GF-D8 (cell line): ENCODE data around the gene CHRNG.

ENCODE experiments used
- DNase-seq: peaks from one replicate; lab custom pipeline; 2025; lab: John Stamatoyannopoulos, UW

CHRNG gene

GRCh38 chr2:232576995-232577394 is 37.5 kb downstream of the CHRNG start:
- DNase-seq: no peak

GRCh38 chr2:232577841-232578240 is 38.3 kb downstream of the CHRNG start:
- DNase-seq: no peak

- DNase-seq: no peak
These were observed 39.1 kb downstream of the CHRNG start for GRCh38 chr2:232578626-232579025.

- DNase-seq: no peak
These were observed 41.1 kb downstream of the CHRNG start for GRCh38 chr2:232580648-232580981.

DNA sequence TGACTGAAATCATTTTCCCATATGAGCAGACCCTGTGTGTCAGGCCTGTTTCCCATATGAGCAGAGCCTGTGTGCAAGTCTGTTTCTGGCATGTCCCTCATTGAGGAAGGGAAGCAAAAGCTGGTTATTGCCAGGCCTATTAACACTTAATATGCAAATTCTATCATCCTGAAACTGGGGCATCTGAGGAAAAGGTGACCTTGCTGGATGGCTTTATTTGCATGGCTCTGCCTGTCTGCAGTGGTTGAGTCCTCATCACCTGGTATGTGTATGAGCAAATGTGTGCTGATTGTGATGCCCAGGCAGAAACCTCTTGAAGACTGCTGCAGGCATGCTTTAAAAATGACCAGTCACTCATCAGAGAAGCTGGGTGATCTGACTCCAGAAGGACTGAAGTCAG is 42.2 kb downstream of the CHRNG start:
- no peak for DNase-seq

DNA sequence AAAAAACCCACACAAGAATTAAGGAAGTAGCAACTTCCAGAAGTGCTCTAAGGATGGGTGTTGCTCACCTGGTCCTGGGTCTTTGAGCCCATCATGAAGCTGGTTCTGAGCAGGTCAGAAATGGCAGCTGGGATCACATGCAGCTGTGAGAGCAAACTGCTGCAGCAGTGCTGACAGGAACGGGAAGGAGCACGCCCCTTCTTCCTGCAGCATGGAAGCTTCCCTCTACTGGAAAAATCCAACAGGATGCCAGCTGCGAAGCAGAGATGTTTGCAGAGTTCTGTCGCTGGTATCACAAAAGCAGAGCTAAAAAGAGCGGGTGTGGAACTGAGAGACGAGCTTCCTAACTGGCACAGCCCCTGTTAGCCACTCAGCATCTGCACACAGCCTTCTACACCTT is 44.7 kb downstream of the CHRNG start:
- no peak for DNase-seq

DNA sequence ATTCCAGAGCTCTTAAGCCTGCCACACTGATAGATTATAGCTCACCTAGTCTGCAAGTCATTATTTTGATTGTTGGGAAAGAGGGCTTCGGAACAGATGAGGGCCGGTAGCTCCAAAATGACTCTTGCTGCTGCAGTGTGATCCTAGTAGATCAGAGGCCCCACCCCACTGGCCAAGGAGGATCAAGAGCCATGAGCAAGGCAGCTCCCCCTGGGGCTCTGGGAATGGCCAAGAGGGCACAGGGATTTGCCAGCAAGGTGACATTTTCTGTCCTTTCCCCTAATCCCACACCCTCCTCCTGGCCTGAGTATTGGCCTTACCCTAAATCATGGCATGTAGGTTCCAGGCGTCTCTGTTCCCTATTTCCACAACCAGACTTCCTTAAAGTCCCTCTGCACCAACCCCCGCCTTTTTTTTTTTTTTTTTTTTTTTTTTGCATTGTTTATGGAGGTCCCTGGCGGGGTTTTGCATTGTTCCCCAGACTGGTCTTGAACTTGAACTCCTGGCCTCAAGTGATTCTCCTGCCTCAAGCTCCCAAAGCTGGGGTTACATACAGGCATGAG is 47.5 kb downstream of the CHRNG start:
- DNase-seq: no peak

- no peak for DNase-seq
These were observed 48.0 kb downstream of the CHRNG start for GRCh38 chr2:232587512-232587911.

- no peak for DNase-seq
These were observed 48.5 kb downstream of the CHRNG start for GRCh38 chr2:232588031-232588430.

DNA sequence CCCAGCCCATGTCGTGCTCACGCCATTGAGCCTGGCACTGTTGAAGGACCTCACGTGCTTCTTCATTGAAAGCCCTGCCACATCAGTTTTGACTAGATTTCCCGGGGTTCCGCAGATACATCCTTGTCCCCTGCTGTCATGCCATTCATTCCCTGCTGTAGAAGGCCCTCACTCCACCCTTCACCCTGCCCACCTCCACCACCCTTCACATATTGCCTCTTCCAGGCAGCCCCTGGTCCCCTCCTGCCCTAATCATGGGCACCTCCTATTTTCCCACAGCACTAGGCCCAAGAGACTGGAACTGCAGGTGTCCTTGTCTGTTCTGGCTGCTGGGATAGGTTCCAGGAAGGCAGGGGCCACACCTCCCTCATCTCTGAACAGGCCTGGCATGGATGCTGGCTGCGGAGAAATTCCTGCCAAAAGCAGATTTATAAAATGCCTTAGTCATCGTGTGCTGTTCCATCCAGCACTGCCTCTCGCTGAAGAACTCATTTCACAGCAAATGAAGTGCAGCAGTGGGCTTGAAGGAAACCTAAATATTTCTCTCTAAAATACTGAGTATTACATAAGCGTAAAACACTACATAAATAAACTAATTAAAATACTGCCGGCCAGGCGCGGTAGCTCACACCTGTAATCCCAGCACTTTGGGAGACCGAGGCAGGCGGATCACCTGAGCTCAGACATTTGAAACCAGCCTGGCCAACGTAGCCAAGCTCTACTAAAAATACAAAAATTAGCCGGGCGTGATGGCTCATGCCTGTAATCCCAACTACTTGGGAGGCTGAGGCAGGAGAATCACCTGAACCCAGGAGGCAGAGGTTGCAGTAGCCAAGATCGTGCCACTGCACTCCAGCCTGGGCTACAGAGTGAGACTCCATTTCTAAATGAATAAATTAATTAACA is 49.4 kb downstream of the CHRNG start:
- no peak for DNase-seq

DNA sequence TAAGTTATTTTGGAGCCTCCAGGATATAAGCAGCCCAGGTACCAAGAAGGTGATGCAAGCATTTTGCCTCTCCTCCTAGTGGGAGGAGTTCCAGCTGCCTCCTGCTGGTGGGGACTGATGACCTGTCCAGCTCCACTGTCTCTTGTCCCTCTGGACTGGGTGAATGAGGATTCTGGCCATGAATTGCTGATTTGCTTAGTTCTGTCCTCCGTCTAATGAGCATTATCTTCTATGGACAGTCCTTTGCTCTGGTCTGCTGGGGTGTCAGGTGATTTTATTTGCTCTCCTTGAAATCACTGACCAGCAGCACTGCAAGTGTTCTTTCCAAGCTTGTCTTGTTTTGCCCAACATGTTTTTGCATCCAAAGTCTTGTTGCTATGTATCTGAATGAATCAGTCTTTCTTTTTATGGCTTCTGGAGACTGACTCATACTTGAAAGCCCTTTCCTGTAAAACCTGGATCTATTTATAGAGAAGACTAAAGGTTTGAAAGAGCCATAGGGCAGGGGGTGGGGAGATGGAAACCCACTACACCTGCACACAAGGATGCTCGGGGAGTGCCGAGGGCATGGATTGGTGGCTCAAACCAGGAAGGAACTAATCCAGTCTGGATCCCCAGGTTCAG is 53.4 kb downstream of the CHRNG start:
- DNase-seq: no peak

GRCh38 chr2:232593982-232594381 is 54.5 kb downstream of the CHRNG start:
- DNase-seq: no peak
